ENCODE measurements around the gene CMPK1.

Gene CMPK1

DNA sequence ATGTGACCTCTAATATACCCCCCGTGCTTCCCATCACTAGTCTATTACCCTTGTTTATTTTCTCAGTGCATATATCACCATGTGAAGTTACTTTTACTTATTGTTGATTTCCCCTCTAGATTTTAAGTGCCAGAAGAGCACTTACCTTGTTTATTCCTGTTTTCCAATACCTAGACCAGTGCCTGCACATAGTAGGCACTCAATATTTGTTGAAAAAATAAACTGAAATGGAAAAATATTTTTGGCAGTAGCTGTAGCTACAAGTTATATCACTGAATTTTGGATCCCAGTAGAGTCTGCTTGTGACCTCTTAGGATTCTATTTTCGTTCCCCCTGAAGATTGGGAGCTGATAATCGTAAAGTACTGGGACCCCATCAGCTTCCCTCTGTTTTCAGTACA, 50.5 kb downstream of the CMPK1 start:
- TF ChIP-seq POLR2AphosphoS5 (IDR thresholded peaks at IDR 0.05; ENCODE audit: low read depth), result no peak
- H3K27me3 ChIP-seq (ENCODE audit: insufficient read depth, poor library complexity, severe bottlenecking), result no peaks in the 10 kb centered on the region
- no peak overlapping the region for H3K27ac ChIP-seq (replicated peaks)
- no peak for DNase-seq (ENCODE audit: low read depth in 1 of 2, low spot score in 1 of 2)
- no peak overlapping the region for H3K4me3 ChIP-seq (replicated peaks; ENCODE audit: insufficient read depth, low read length)

DNA sequence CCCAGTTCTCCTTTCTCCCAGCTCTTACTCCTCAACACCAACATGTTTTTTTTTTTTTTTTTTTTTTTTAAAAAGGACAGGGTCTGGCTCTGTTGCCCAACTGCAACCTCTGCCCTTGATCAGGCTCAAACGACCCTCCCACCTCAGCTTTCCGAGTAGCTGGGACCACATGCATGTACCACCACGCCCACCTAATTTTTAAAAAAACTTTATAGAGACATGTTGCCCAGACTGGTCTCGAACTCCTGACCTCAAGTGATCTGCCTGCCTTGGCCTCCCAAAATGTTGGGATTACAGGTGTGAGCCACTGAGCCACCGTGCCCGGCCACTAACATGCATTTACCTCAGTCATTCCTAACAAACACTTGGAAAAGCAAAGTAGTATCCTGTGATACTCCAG, 51.4 kb downstream of the CMPK1 start:
- no peak for TF ChIP-seq GABPA (IDR thresholded peaks at IDR 0.05; ENCODE audit: low read depth)
- TF ChIP-seq, protein P1, sequence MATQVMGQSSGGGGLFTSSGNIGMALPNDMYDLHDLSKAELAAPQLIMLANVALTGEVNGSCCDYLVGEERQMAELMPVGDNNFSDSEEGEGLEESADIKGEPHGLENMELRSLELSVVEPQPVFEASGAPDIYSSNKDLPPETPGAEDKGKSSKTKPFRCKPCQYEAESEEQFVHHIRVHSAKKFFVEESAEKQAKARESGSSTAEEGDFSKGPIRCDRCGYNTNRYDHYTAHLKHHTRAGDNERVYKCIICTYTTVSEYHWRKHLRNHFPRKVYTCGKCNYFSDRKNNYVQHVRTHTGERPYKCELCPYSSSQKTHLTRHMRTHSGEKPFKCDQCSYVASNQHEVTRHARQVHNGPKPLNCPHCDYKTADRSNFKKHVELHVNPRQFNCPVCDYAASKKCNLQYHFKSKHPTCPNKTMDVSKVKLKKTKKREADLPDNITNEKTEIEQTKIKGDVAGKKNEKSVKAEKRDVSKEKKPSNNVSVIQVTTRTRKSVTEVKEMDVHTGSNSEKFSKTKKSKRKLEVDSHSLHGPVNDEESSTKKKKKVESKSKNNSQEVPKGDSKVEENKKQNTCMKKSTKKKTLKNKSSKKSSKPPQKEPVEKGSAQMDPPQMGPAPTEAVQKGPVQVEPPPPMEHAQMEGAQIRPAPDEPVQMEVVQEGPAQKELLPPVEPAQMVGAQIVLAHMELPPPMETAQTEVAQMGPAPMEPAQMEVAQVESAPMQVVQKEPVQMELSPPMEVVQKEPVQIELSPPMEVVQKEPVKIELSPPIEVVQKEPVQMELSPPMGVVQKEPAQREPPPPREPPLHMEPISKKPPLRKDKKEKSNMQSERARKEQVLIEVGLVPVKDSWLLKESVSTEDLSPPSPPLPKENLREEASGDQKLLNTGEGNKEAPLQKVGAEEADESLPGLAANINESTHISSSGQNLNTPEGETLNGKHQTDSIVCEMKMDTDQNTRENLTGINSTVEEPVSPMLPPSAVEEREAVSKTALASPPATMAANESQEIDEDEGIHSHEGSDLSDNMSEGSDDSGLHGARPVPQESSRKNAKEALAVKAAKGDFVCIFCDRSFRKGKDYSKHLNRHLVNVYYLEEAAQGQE (IDR thresholded peaks at IDR 0.05; ENCODE audit: insufficient replicate concordance, low read depth), result no peak
- TF ChIP-seq POLR2AphosphoS5 (IDR thresholded peaks at IDR 0.05; ENCODE audit: low read depth), result no peak
- TF ChIP-seq, protein P2, sequence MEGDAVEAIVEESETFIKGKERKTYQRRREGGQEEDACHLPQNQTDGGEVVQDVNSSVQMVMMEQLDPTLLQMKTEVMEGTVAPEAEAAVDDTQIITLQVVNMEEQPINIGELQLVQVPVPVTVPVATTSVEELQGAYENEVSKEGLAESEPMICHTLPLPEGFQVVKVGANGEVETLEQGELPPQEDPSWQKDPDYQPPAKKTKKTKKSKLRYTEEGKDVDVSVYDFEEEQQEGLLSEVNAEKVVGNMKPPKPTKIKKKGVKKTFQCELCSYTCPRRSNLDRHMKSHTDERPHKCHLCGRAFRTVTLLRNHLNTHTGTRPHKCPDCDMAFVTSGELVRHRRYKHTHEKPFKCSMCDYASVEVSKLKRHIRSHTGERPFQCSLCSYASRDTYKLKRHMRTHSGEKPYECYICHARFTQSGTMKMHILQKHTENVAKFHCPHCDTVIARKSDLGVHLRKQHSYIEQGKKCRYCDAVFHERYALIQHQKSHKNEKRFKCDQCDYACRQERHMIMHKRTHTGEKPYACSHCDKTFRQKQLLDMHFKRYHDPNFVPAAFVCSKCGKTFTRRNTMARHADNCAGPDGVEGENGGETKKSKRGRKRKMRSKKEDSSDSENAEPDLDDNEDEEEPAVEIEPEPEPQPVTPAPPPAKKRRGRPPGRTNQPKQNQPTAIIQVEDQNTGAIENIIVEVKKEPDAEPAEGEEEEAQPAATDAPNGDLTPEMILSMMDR (IDR thresholded peaks at IDR 0.05; ENCODE audit: insufficient read depth, low read length), result no peak
- TF ChIP-seq SPI1 (IDR thresholded peaks at IDR 0.05; ENCODE audit: borderline replicate concordance, low read depth), result no peak

DNA sequence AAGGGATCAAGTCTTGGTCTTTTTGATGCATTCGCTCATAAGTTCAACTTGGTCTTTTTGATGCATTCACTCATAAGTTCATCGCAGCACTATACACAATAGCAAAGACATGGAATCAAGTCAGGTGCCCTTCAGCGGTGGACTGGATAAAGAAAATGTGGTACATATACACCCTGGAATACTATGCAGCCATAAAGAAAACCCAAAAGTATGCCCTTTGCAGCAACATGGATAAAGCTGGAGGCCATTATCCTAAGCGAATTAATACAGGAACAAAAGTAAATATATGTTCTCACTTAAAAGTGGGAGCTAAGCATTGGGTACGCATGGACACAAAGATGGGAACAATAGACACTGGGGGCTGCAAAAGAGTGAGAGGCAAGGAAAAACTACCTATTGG, 52.7 kb downstream of the CMPK1 start:
- no peak overlapping the region for H3K4me3 ChIP-seq (replicated peaks; ENCODE audit: insufficient read depth, low read length)
- no peak overlapping the region for H3K27ac ChIP-seq (replicated peaks)
- no peaks in the 10 kb centered on the region for H3K27me3 ChIP-seq (ENCODE audit: insufficient read depth, poor library complexity, severe bottlenecking)
- no peak for DNase-seq (ENCODE audit: low read depth in 1 of 2, low spot score in 1 of 2)
- TF ChIP-seq, protein P1 (IDR thresholded peaks at IDR 0.05; ENCODE audit: insufficient replicate concordance, low read depth), result no peak
- TF ChIP-seq, protein P2 (IDR thresholded peaks at IDR 0.05; ENCODE audit: insufficient read depth, low read length), result no peak
- no peak for TF ChIP-seq SPI1 (IDR thresholded peaks at IDR 0.05; ENCODE audit: borderline replicate concordance, low read depth)
- no peak for TF ChIP-seq POLR2AphosphoS5 (IDR thresholded peaks at IDR 0.05; ENCODE audit: low read depth)
- no peak for TF ChIP-seq GABPA (IDR thresholded peaks at IDR 0.05; ENCODE audit: low read depth)

More for the DNA sequence above, 51.4 kb downstream of the CMPK1 start:
- H3K27me3 ChIP-seq (ENCODE audit: insufficient read depth, poor library complexity, severe bottlenecking), result no peaks in the 10 kb centered on the region
- no peak overlapping the region for H3K27ac ChIP-seq (replicated peaks)
- no peak for DNase-seq (ENCODE audit: low read depth in 1 of 2, low spot score in 1 of 2)
- no peak overlapping the region for H3K4me3 ChIP-seq (replicated peaks; ENCODE audit: insufficient read depth, low read length)

DNA sequence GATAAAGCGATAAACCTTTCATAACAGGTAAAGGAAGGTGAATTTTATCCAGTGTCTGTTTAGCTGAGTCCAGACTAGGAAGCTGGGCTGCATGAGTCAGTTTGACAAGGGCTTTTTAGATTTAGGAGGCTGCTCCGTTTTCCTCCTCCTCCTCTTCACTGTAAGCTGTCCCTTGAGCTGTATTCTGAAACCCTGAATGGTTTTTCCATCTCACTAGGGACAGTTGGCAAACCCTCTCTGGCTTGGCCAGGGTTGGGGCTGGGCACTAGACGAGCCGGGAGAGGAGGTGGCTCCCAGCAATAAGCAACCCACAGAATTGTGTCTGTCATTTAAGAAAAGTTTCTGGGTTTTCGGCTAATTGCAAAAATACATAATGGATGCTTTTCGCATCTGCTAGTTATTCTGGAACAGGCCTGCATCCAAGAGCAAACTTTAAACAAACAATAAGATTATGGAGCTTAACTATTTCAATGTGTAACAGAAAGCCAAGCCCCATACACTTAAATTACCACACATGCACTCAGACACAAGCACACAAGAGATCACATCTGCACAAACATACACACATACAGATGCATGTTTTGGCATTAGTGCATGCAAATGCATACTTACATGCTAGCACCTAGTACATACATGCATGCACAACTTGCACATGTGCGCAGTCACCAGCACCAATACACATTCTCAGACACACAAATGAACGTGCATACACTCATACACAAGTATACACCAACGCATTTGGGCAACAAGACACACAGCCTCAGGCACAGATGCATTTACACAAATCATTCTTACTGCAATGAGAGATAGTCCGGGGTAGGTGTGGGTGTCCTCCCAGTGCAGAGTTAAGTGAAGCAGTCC, 54.7 kb downstream of the CMPK1 start:
- no peak for DNase-seq (ENCODE audit: low read depth in 1 of 2, low spot score in 1 of 2)
- H3K27ac ChIP-seq (replicated peaks), result no peak overlapping the region
- no peak overlapping the region for H3K4me3 ChIP-seq (replicated peaks; ENCODE audit: insufficient read depth, low read length)
- no peaks in the 10 kb centered on the region for H3K27me3 ChIP-seq (ENCODE audit: insufficient read depth, poor library complexity, severe bottlenecking)
- TF ChIP-seq, protein P2 (IDR thresholded peaks at IDR 0.05; ENCODE audit: insufficient read depth, low read length), result no peak
- TF ChIP-seq, protein P1 (IDR thresholded peaks at IDR 0.05; ENCODE audit: insufficient replicate concordance, low read depth), result no peak
